ENCODE measurements around the gene TBC1D10A.
A peak's percentile ranks its signal among the peaks of the same experiment; 100 is the strongest.

TBC1D10A gene

DNA sequence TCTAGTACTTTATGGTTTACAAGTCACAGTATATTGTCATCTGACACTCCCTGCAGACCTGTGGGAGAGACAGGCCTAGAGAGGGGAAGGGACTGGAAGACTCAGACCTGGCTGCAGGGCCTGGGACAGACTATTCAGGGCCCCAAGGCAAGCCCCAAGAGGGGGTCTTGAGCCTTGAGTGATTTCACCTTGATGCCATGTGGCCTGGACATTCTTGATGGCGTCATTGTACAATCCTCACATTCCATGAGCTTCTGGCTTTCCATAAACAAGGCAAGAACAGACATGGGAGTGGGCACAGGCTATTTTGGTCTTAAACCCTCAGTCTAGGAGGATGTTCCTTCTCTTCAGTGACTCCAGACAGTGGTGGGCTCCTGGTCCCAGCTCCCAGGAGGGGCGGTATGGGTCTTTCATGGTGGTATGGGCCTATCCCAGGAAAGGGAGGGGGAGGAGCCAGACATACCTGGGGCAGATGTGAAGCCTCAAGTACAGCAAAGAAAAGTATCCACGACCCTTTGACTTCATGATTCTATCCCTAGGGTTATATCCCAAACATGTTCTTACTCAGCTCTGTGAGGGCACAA, 1.8 kb upstream of the TBC1D10A start:
- H3K4me3 ChIP-seq (ENCODE audit: low read depth, low read length), result no peak overlapping the region
- no peak for DNase-seq (ENCODE audit: low read depth)
- TF ChIP-seq, protein P1, sequence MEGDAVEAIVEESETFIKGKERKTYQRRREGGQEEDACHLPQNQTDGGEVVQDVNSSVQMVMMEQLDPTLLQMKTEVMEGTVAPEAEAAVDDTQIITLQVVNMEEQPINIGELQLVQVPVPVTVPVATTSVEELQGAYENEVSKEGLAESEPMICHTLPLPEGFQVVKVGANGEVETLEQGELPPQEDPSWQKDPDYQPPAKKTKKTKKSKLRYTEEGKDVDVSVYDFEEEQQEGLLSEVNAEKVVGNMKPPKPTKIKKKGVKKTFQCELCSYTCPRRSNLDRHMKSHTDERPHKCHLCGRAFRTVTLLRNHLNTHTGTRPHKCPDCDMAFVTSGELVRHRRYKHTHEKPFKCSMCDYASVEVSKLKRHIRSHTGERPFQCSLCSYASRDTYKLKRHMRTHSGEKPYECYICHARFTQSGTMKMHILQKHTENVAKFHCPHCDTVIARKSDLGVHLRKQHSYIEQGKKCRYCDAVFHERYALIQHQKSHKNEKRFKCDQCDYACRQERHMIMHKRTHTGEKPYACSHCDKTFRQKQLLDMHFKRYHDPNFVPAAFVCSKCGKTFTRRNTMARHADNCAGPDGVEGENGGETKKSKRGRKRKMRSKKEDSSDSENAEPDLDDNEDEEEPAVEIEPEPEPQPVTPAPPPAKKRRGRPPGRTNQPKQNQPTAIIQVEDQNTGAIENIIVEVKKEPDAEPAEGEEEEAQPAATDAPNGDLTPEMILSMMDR (IDR thresholded peaks at IDR 0.05; ENCODE audit: low read depth, low read length, missing control alignments), result no peak

DNA sequence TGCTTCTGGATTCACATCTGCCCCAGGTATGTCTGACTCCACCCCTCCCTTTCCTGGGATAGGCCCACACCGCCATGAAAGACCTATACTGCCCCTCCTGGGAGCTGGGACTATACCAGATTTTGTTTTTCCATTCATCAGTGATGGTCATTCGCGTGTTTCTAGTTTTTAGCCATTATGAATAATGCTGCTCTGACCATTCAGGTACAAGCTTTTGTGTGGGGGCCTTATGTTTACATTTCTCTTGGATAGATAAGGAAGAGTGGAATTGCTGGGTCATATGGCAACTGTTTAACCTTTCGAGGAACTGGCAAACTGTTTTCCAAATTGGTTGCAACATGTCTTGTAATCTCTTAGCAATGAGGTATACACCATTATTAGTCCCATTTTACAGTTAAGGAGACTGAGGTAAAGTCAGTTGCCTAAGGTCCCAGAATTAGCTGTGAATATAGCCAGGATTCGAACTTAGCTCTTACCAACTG, 1.2 kb upstream of the TBC1D10A start:
- TF ChIP-seq, protein P1 (IDR thresholded peaks at IDR 0.05; ENCODE audit: low read depth, low read length, missing control alignments), result no peak
- peak overlapping the region; percentile 66; the same call in 1 of the 2 replicates for H3K4me3 ChIP-seq (ENCODE audit: low read depth, low read length)
- DNase-seq (ENCODE audit: low read depth), result no peak

DNA sequence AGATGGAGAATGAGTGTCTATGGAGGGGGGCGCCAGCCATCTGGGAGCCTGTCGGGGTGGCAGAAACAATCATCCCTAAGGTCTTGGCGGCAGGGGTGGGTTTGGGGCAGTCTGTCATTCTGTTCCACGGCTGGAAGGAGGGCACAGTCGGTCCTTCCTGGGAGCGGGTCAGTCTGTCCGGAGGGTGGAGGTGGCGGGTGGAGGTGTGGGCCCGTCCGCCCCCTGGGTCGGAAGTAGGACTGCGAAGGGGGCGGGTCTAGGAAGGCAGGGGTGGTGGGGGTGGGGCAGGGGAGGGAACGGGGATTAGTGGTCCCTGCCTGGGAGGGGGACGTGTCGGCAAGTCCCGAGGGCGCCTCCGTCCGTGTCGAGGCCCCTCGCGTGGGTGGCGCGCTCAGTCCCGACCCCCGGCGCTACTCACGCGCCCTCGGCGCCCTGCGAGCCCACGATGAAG, 461 bp downstream of the TBC1D10A start:
- TF ChIP-seq, protein P1 (IDR thresholded peaks at IDR 0.05; ENCODE audit: low read depth, low read length, missing control alignments), result no peak
- DNase-seq (ENCODE audit: low read depth), result no peak
- peak overlapping the region; percentile 67 for H3K4me3 ChIP-seq (ENCODE audit: low read depth, low read length)

DNA sequence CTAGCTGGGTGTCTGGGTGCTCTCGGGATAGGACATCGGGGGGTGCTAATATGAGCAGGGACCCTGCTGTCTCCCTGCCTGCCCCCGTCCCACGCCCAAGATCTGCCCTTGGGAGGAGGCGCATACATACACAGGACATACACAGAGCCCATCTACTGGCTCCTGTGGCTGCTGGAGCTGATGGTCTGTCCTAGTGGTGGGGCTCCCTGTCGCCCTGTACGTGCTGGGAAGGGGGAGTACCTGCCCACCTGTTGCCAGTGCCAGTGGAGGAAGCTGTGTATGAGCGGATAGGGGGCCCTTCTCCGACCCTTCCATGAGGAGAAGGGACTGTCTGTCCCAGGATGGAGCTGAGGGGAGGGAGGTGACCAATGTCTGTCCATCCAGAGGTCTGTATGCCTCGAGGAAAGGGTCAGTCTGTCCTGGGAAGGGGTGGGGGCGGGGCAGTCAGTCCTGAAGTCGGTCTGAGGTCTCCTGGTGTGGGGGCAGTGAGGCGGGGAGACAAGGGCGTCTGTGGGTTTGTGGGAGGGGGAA, 952 bp downstream of the TBC1D10A start:
- TF ChIP-seq, protein P1 (IDR thresholded peaks at IDR 0.05; ENCODE audit: low read depth, low read length, missing control alignments), result no peak
- no peak for DNase-seq (ENCODE audit: low read depth)

DNA sequence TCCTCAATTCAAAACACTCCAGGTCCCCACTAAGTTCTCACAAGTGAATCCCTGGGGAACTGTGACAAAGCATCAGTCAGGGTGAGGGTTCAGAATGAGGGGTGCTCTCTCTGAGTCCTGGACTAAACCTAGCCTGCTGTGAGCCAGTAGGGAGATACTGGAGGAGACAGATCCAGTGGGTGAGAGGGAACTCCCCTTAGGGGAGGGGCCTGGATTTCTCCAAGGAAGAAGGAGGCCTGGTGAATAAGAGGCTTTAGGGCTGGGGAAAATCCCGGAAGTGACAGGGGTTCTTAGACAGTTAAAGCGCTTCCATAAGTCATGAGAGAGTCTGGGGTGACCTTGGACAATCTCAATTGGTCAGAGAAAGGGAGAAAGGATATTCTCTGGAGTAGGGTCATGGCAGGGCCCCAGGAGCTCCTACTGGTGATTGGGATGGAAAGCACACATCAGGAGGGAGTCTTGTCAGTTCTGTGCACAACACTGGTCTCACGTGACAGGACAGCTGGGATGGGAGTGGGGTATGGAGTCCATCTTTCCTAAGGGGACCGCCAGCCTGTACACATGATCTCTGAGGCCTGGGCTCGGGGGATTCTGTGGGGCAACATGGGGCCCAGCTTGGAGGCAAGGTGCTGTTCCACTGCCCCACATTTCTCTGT, 1.5 kb downstream of the TBC1D10A start:
- H3K4me3 ChIP-seq (ENCODE audit: low read depth, low read length), result peak overlapping the region; percentile 67
- DNase-seq (ENCODE audit: low read depth), result no peak
- TF ChIP-seq, protein P1 (IDR thresholded peaks at IDR 0.05; ENCODE audit: low read depth, low read length, missing control alignments), result no peak

More for the DNA sequence above, 952 bp downstream of the TBC1D10A start:
- H3K4me3 ChIP-seq (ENCODE audit: low read depth, low read length), result peak overlapping the region; percentile 67

DNA sequence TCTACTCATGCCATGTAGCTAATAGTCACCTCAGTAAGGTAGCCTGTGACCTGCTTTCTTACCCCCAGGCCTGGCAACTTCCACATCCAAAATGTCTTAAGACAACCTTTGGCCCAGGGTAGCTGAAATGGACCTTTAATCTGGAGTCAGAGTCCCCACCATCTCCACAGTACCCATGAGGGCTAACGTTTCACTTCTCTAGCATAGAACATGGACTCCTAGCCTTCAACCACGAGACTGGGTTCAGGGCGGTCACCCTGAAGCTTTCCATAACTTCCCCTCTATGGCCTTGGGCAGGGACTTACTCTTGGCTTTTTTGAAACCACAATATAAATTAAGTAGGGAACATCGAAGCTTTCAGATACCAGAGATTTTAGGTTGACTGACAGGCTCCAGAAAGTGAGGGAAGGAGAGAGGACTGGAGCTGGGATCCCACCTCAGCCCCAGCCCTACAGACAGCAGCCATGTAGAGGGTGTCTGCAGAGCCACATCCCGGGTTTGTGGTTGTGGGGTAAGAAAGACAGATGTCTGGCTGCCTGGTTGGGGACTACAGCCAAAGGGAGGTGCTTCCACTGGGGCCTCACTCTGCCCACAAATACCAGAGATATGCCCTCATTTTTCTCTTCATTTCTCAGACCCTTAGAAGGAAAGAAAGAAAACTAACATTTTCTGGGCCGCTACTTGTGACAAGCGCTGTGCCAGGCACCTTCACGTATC, 2.6 kb downstream of the TBC1D10A start:
- peak overlapping the region; percentile 67; the same call in 1 of the 2 replicates for H3K4me3 ChIP-seq (ENCODE audit: low read depth, low read length)
- DNase-seq (ENCODE audit: low read depth), result no peak
- TF ChIP-seq, protein P1 (IDR thresholded peaks at IDR 0.05; ENCODE audit: low read depth, low read length, missing control alignments), result no peak
